Subcutaneous adipose tissue (tissue), 4 donors: Measurements from ENCODE around the gene CADPS. TPM values are rescaled to one million over a fixed set of nuclear protein-coding genes. Genes with fewer than 3 reads are reported as not detected.

Source experiments
- total RNA-seq, 4 donors: library from RNA; depleted of rRNA; stranded (reverse); fragments of >200 nt; gene quantifications; one replicate each; pipeline ENCODE4 v1.1.0, GENCODE V29; 2016
- TF ChIP-seq, protein P1 (sequence below): fragments of 450-650 bp; IDR thresholded peaks from one replicate; pipeline ENCODE4 v1.5.1; 2016; ENCODE audit warnings: low read depth, mild to moderate bottlenecking, control low read depth, antibody characterized with exemption, moderate library complexity

The CADPS gene
- total RNA-seq, 4 donors from 2014 or later: 1.9 to 25.1 TPM; not detected in 2

DNA sequence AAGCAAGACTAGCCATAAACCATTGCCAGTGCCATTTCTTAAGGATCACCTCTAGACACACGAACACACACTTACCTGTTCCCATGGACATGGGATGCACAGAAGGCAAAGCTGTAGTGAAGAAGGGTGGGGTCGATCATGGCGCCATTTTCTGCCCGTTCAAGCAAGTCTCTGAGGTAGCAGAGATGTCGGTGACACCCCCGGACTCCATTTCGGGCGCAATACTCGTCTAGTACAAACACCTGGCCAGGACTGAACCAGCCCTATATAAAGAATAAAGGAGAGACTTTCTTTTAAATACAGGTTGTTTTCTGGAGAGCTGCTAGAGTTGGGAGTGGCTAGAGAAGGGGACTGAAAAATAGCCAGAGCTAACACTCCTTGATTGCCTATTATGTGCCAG, 342.4 kb downstream of the CADPS start:
- TF ChIP-seq, protein P1, sequence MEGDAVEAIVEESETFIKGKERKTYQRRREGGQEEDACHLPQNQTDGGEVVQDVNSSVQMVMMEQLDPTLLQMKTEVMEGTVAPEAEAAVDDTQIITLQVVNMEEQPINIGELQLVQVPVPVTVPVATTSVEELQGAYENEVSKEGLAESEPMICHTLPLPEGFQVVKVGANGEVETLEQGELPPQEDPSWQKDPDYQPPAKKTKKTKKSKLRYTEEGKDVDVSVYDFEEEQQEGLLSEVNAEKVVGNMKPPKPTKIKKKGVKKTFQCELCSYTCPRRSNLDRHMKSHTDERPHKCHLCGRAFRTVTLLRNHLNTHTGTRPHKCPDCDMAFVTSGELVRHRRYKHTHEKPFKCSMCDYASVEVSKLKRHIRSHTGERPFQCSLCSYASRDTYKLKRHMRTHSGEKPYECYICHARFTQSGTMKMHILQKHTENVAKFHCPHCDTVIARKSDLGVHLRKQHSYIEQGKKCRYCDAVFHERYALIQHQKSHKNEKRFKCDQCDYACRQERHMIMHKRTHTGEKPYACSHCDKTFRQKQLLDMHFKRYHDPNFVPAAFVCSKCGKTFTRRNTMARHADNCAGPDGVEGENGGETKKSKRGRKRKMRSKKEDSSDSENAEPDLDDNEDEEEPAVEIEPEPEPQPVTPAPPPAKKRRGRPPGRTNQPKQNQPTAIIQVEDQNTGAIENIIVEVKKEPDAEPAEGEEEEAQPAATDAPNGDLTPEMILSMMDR: no peak

DNA sequence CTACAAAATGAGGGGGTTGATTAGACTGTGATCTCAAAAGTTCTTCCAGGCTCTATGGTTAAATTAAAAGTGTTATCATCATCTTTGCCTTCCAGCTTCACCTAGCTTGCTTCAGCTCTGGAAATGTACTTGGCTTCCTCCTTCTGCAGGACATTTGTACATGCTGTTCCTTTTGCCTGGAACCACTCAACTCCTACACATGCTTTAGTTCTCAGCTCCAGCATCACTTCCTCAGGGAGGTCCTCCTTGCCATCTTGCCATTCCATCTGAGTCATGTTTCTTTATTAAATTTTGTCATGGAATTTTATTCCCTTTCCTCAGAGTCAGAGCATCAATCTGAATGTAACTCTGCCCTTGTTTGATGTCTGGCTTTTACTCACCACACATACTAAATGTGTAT, 343.2 kb downstream of the CADPS start:
- TF ChIP-seq, protein P1: no peak

DNA sequence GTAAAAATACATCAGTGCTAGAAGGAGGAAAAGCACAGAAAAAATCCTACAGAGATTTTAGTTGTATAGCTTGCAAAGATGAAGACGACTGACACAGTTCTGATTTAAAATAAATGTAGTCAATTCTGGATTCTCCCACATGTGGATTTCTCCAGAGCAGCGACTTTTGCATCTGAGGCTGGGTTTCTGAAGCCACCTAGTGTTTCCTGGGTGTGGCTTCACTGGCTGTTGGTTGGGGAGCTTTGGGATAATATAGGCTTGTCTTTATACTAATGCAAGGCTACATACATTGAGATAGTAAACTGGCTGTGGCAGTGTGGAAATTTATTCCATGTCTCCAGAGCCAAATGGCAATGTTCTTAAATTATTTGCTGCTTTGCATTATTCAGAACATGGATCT, 343.7 kb downstream of the CADPS start:
- TF ChIP-seq, protein P1: no peak

DNA sequence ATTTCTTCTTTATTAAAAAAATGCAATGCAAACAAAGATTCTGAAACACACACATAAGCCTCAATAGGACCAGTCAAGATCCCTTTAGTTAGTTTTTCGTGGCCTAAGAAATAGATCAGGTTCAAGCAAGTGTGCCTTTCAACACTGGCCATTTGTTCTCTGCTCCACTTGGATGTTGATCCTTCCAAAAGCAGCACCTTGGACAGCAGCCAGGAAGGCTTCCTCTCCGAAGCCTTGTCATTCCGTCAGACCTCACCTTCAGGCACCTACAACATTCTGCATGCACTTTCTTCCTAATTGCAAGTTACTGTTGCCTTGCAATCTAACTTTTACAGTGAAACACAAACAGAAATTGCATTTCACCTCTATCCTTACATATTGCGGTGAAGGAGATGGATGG, 346.0 kb downstream of the CADPS start:
- TF ChIP-seq, protein P1: no peak

DNA sequence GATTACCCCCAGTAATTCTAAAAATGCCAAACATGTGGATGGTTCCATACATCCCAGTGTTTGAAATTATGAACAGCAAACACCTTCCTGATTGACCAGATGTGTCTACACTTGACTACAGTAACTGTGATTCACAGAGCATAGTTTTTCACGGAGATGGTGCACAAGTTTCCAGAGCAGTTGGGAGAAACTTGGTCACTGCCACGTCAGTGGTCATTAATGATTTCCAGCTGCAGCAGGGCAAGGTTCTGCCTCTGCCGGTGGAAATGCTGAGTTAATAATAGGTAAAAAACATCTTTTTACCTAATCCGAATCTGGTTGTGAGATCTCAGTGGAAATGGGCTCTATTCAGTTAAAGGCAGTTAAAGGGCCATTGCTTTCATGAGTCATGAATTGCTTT, 347.7 kb downstream of the CADPS start:
- TF ChIP-seq, protein P1: no peak

DNA sequence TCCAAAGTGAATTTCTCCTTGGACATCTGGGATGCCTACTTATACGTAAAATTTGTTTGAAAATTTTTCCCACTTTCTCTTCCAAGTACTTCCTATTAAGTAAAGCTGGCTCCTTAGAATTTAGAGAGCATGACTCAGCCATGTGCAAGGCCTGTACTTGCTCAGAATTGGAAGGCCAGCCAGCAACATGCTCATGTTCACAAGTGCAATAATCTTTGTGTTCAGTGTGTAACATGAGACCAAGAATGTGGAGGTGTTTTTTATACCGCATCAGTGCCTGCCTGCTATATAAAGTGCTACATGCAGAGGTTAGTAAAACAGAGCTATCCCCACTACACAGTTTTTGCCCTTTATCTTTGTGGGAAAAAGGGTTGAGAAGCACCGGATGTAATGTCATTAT, 349.9 kb downstream of the CADPS start:
- TF ChIP-seq, protein P1: no peak

DNA sequence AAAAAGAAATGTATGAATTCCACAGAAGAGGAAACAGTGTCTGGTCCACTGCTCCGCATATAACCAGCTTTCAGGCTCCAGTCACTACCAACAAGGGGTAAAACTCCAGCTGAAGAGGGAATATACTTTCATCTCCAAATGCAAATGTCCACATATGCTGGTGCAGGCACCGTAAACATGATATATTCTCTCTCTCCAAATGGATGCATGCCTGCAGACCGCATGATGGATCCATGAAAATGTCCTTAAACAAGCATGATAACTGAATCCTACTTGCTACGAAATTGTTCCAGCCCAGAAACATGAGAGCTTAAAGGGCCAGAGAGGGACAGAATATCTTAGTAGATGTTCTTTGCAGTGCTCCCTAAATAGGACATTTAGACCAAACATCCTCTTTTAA, 351.5 kb downstream of the CADPS start:
- TF ChIP-seq, protein P1: no peak
